Activated CD8-positive, alpha-beta memory T cell treated with anti-CD3 and anti-CD28 coated beads, Interleukin-2, amount 50 U/mL, for 48 hours (primary cell): ENCODE data around the gene OASL.

ENCODE experiments used
- DNase-seq: peaks from one replicate; pipeline ENCODE4 v3.0.0-alpha.2; 2020

OASL gene

DNA sequence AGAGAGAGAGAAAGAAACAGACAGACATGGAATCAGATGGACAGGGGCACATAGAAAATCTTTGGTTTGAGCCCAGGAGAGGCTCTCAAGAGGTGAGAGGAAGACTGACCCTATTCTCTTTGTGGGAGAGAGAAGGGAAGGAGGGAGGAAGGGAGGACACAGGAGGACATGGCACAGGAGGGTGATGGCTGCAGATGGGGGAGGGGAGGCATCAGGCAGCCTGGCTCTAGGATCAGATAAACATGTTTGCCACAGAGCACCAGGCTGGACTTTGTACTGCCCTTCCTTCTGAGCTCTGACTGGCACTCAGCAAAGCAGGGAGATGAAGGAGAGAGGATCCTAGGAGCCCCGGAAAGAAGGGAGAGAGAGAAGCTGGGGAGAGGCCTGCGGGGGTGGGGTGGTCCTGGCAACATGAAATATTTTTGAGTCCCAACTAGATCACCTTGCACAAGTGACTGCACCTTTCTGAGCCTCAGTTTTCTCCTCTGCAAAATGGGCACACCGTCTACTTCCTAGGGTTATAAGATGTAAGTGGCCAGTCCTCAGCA, 54.6 kb downstream of the OASL start:
- no peak for DNase-seq

DNA sequence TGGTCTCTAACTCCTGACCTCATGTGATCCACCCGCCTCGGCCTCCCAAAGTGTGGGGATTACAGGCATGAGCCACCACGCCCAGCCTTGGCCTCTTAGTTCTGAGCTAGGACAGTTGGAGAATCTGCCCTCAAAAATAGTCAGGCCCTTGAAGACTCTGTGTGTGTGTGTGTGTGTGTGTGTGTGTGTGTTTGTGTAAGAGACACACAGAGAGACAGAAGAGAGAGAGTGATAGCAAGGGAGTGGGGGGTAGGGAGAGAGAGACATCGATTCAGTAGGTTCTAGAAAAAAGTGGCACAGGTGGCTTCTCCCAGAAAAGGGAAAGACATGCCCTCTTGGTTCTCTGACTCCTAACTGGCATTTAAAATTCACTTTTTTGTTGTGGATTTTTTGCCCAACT, 55.3 kb downstream of the OASL start:
- no peak for DNase-seq

GRCh38 chr12:120982659-120983058, 56.4 kb downstream of the OASL start:
- no peak for DNase-seq

DNA sequence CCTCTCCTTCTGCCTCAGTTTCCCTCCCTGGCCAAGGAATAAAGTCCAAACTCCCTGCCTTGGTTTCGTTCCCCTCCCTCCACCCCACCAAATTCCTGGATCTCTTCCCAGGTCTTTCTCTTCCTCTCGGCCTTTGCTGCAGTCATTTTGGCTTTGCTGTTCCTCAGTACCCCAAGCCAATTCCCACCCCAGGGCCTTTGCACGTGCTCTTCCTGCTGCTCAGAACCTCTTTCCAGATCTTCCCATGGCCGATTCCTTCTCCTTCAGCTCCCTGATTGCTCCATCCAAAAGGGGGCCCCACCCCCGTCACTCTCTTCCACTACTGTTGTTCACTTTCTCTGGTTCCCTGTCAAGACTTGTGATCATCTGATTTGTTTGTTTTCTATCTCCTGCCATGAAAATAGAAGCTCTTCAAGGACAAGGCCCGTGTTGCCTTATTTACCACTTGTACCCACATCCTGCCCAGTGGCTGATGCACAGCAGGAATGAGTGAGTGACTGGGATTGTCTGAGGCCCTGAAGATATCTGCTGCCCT, 57.6 kb downstream of the OASL start:
- no peak for DNase-seq

DNA sequence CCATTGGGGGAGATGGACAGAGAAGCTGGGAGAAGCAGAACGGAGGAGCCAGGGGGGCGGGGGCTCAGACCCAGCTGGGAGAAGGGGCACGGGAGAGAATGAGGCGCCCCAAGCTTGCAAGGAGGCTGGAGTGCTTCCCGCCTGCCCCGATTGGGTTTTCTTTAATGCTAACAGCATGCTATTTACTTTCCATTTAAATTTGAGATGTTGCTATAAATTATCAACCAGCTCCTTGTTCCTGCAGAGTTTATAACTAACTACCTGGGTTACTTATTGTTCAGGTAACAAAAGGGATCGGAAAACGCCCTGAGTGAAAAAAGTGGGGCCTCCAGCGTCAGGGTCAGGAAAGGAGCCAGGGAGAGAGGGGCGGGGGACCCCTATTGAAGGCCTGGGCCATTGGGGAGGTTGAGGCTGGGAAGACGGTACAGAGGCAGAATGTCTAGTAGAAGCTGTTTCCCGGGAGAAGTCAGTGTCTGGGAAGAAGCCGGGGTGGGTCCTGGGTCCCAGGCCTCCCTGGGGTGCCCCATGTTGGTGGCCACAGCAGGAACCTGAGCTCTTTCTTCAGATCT, 58.2 kb downstream of the OASL start:
- no peak for DNase-seq

- DNase-seq: no peak
These were observed 59.0 kb downstream of the OASL start for GRCh38 chr12:120979862-120980696.

GRCh38 chr12:120979220-120979861, 59.7 kb downstream of the OASL start:
- DNase-seq: no peak

DNA sequence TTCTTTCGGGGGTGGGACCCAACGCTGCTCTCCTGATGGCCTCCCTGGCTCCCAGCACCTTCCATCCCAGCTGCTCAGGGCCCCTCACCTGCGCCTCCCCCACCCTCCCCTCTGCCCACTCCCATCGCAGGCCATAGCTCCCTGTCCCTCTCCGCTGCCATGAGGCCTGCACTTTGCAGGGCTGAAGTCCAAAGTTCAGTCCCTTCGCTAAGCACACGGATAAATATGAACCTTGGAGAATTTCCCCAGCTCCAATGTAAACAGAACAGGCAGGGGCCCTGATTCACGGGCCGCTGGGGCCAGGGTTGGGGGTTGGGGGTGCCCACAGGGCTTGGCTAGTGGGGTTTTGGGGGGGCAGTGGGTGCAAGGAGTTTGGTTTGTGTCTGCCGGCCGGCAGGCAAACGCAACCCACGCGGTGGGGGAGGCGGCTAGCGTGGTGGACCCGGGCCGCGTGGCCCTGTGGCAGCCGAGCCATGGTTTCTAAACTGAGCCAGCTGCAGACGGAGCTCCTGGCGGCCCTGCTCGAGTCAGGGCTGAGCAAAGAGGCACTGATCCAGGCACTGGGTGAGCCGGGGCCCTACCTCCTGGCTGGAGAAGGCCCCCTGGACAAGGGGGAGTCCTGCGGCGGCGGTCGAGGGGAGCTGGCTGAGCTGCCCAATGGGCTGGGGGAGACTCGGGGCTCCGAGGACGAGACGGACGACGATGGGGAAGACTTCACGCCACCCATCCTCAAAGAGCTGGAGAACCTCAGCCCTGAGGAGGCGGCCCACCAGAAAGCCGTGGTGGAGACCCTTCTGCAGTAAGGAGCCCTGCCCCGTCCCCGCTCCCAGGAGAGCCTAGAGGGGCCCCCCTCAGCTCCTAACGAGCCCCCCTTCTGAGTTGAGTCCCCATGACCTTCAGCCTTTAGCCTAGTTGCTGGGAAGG, 60.5 kb downstream of the OASL start, which contains the start of gene HNF1A:
Gene HNF1A (plus strand): TSS at position 248 of the 924 bp plus-strand sequence. CDS start 226 bp downstream, at position 474.
- no peak for DNase-seq

DNA sequence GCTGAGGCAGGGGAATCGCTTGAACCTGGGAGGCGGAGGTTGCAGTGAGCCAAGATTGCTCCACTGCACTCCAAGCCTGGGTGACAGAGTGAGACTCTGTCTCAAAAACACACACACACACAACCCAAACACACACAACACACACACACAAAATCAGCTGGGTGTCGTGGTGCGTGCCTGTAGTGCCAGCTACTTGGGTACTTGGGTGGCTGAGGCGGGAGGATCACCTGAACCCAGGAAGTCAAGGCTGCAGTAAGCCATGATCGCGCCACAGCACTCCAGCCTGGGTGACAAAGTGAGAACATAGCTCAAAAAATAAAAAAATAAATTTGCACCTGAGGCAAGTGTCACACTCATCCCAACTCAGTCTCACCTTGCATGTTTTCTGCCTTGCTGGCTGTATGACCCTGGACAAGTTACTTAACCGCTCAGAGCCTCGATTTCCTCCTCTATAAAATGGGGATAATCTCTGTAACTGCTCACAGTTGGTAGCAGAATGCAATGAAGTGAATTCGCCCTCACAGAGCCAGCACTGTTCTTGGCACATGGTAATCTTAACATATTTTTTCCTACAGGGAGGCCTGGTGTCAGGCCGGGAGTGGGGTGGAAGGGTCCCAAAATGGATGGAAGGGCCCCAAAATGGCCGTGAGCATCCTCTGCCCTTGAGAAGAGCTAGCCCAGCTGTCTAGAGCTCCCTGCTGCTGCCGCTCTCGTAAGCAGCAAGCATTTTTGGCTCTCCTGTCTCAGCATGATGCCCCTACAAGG, 61.3 kb downstream of the OASL start:
- no peak for DNase-seq

DNA sequence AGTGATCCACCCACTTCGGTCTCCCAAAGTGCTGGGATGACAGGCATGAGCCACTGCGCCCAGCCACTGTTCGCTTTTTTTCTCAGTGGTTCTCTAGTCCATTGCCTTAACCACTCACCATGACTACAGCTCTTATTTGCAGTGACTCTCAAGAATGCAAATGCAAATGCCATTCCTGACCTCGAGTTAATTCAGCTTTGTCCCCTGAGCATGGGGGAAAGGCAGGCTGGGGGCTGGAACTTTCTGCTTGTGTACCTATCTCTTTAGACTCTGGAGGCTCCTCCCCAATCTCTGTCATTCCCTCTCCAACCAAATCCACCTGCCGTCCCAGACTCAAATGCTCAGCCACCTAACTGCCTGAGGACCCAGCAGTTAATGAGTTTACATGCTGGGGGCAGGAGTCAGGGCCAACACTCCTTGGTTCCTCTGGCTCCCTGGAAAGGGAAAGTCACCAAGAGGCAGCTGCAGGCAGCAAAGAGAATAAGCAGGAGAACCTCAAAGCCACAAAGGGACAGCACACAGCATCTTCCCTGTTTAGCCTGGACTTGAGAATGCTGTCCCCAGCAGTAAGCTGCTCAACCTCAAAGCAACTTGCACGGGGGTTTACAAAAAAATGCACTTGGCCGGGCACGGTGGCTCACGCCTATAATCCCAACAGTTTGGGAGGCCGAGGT, 66.0 kb downstream of the OASL start:
- no peak for DNase-seq

- no peak for DNase-seq
These were observed 67.5 kb downstream of the OASL start for GRCh38 chr12:120971299-120972180.

GRCh38 chr12:120970310-120970709, 68.7 kb downstream of the OASL start:
- no peak for DNase-seq
